H1 (cell line): Measurements from ENCODE around the gene FABP6. TPM values are rescaled to one million over a fixed set of nuclear protein-coding genes. Genes with fewer than 3 reads are reported as not detected.

Experiments used
- GTF2F1 ChIP-seq: IDR thresholded peaks from 2 replicates; pipeline ENCODE4 v1.6.1; 2012; ENCODE audit warnings: low read depth, low read length, improper control_type of control experiment, borderline replicate concordance
- RNF2 ChIP-seq: fragments of 200-900, 300-1000 bp; sonication (generic); IDR thresholded peaks from 2 replicates; pipeline ENCODE4 v1.7.1; 2016; ENCODE audit warnings: borderline replicate concordance, low read depth, mild to moderate bottlenecking, antibody characterized with exemption, low read length; ENCODE audit not compliant: poor library complexity, severe bottlenecking; ENCODE audit errors: missing control alignments
- TAF7 ChIP-seq: optimal IDR thresholded peaks from 2 replicates; pipeline ENCODE3; 2011; ENCODE audit warnings: low read depth, mild to moderate bottlenecking, inconsistent platforms, low read length, moderate library complexity, borderline replicate concordance
- TCF12 ChIP-seq: IDR thresholded peaks from 2 replicates; pipeline ENCODE4 v1.6.1; 2011; ENCODE audit warnings: low read depth, mild to moderate bottlenecking, low read length
- polyA plus RNA-seq, 7 experiments: library from polyadenylated mRNA; depleted of rRNA in 3 of 7; stranded (reverse) in 5 of 7; unstranded in 2 of 7; fragments of >200 nt in 5 of 7; fragments of 200-250 nt in 2 of 7; gene quantifications; 1 replicate in 5 of 7; 2 replicates in 1 of 7; 4 replicates in 1 of 7; pipeline versions ENCODE4 v1.2.1 to v1.2.3, GENCODE V29; 2011 to 2013; ENCODE audit warnings: missing spikeins in 2 of 7, mixed read lengths in 2 of 7
- total RNA-seq: library from RNA; stranded (reverse); fragmentation: NEBNext Ultra II Directional; extraction: Animal tissue kit (Norgen Biotek cat#: 25700); gene quantifications from 2 replicates; pipeline ENCODE4 v1.2.1, GENCODE V29; 2021
- TF ChIP-seq, protein P1 (sequence below), 3 experiments: IDR thresholded peaks; 1 replicate in 2 of 3; 2 replicates in 1 of 3; pipeline versions ENCODE4 v1.5.1 to v1.6.1; 2011; ENCODE audit warnings: low read length in 3 of 3, mild to moderate bottlenecking in 3 of 3, inconsistent platforms in 2 of 3, low read depth in 1 of 3, moderate library complexity in 1 of 3; ENCODE audit not compliant: insufficient read depth in 1 of 3; ENCODE audit errors: control extremely low read depth in 1 of 3

The FABP6 gene
- total and polyA plus RNA-seq, 2 of the 8 experiments (the other 6 are each of a cell fraction or from before 2014, with no cell fraction given): 4.8 to 6.1 TPM

GRCh38 chr5:160229190-160229742, at the start of gene FABP6 (continued):
- TF ChIP-seq, protein P1, sequence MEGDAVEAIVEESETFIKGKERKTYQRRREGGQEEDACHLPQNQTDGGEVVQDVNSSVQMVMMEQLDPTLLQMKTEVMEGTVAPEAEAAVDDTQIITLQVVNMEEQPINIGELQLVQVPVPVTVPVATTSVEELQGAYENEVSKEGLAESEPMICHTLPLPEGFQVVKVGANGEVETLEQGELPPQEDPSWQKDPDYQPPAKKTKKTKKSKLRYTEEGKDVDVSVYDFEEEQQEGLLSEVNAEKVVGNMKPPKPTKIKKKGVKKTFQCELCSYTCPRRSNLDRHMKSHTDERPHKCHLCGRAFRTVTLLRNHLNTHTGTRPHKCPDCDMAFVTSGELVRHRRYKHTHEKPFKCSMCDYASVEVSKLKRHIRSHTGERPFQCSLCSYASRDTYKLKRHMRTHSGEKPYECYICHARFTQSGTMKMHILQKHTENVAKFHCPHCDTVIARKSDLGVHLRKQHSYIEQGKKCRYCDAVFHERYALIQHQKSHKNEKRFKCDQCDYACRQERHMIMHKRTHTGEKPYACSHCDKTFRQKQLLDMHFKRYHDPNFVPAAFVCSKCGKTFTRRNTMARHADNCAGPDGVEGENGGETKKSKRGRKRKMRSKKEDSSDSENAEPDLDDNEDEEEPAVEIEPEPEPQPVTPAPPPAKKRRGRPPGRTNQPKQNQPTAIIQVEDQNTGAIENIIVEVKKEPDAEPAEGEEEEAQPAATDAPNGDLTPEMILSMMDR (IDR thresholded peaks at IDR 0.05; ENCODE audit: control extremely low read depth in 1 of 3, insufficient read depth in 1 of 3, low read depth in 1 of 3, low read length in 3 of 3): no peak
- TF ChIP-seq TCF12: no peak
- no peak for TF ChIP-seq TAF7
- TF ChIP-seq RNF2: no peak
- TF ChIP-seq GTF2F1: no peak
